Bronchial epithelial cell (primary cell): ENCODE data around the gene ITGA4. TPM values are rescaled to one million over a fixed set of nuclear protein-coding genes. Genes with fewer than 3 reads are reported as not detected.

Experiments used
- DNase-seq: peaks from one replicate; pipeline ENCODE4 v3.0.0-alpha.2; 2010; ENCODE audit warnings: low read depth
- FAIRE-seq: peaks from 2 replicates; lab custom pipeline; 2011; peaks lifted over from hg19 to GRCh38; lab: Jason Lieb, UNC
- H3K27me3 ChIP-seq: 2 replicates; pipeline ENCODE4 v1.5.1; 2011; ENCODE audit warnings: low read length; ENCODE audit not compliant: control insufficient read depth, insufficient read depth
- H3K36me3 ChIP-seq: 2 replicates; pipeline ENCODE4 v1.5.1; 2011; ENCODE audit warnings: low read length; ENCODE audit not compliant: control insufficient read depth, insufficient read depth
- H3K4me3 ChIP-seq: 2 replicates; pipeline ENCODE4 v1.5.1; 2011; ENCODE audit warnings: mild to moderate bottlenecking, low read depth, low read length, control low read depth
- CTCF ChIP-seq: IDR thresholded peaks from 2 replicates; pipeline ENCODE4 v1.5.1; 2011; ENCODE audit warnings: mild to moderate bottlenecking, moderate library complexity, low read length, control low read depth, inconsistent platforms; ENCODE audit not compliant: insufficient read depth, severe bottlenecking
- total RNA-seq: library from RNA; depleted of rRNA; stranded (reverse); fragments of >200 nt; gene quantifications from 2 replicates; pipeline ENCODE4 v1.2.1, GENCODE V29; 2014

The ITGA4 gene
- total RNA-seq, 1 donor from 2014 or later, result 0.79 TPM

- no peak for TF ChIP-seq CTCF
- peak; percentile 13 for FAIRE-seq
- Histone ChIP-seq H3K36me3 (no peaks in the 10 kb centered on the region), H3K4me3 (no peak overlapping the region), H3K27me3 (no peaks in the 10 kb centered on the region)
- no peak for DNase-seq
Measured at GRCh38 chr2:181554061-181554830, 97.1 kb downstream of the ITGA4 start.

- Histone ChIP-seq H3K36me3 (no peaks in the 10 kb centered on the region), H3K27me3 (no peaks in the 10 kb centered on the region), H3K4me3 (no peak overlapping the region)
- TF ChIP-seq CTCF, result no peak
- DNase-seq (no peak), FAIRE-seq (no peak)
Measured at GRCh38 chr2:181558371-181558770, 101.2 kb downstream of the ITGA4 start.

GRCh38 chr2:181563101-181563692 lies 106.0 kb downstream of the ITGA4 start:
- FAIRE-seq (no peak), DNase-seq (no peak)
- Histone ChIP-seq H3K4me3 (no peak overlapping the region), H3K27me3 (no peaks in the 10 kb centered on the region), H3K36me3 (no peaks in the 10 kb centered on the region)
- TF ChIP-seq CTCF, result no peak

- H3K4me3 ChIP-seq, result no peak overlapping the region
- FAIRE-seq (no peak), DNase-seq (no peak)
- no peaks in the 10 kb centered on the region for H3K36me3 ChIP-seq
- TF ChIP-seq CTCF, result no peak
- H3K27me3 ChIP-seq, result no peaks in the 10 kb centered on the region
Measured at GRCh38 chr2:181566334-181567032, 109.3 kb downstream of the ITGA4 start.

- FAIRE-seq (no peak), DNase-seq (no peak)
- TF ChIP-seq CTCF, result no peak
- no peaks in the 10 kb centered on the region for H3K36me3 ChIP-seq
- H3K27me3 ChIP-seq, result no peaks in the 10 kb centered on the region
- no peak overlapping the region for H3K4me3 ChIP-seq
Measured at GRCh38 chr2:181570059-181570458, 112.9 kb downstream of the ITGA4 start.
